Transverse colon (tissue), 4 donors: ENCODE results near the gene CCDC71. TPM values are rescaled to one million over a fixed set of nuclear protein-coding genes. Genes with fewer than 3 reads are reported as not detected.
A peak's percentile ranks its signal among the peaks of the same experiment; 100 is the strongest.

Experiments used
- DNase-seq: peaks from one replicate; pipeline ENCODE4 v3.0.0-alpha.2; 2019
- H3K27ac ChIP-seq, 4 donors: fragments of 200-600 bp; sonication (generic); 2 replicates each; pipeline ENCODE4 v1.5.1; 2016 to 2018; ENCODE audit warnings: inconsistent platforms in 4 of 4
- H3K27me3 ChIP-seq: fragments of 200-600 bp; sonication (generic); 2 replicates; pipeline ENCODE4 v1.5.1; 2017; ENCODE audit warnings: inconsistent platforms
- H3K36me3 ChIP-seq, 4 donors: fragments of 200-600 bp; sonication (generic); 2 replicates each; pipeline ENCODE4 v1.5.1; 2017 to 2019; ENCODE audit warnings: inconsistent platforms in 4 of 4
- H3K4me1 ChIP-seq, 4 donors: fragments of 200-600 bp; sonication (generic); 2 replicates each; pipeline ENCODE4 v1.5.1; 2017 to 2020; ENCODE audit warnings: inconsistent platforms in 4 of 4
- H3K4me3 ChIP-seq, 4 donors: fragments of 200-600 bp; sonication (generic); 1 replicate in 1 of 4; 2 replicates in 3 of 4; pipeline versions ENCODE4 v1.5.1 to v1.6.1; 2017 to 2019; ENCODE audit warnings: inconsistent platforms in 4 of 4
- H3K9me3 ChIP-seq, 2 donors: fragments of 200-600 bp; sonication (generic); 2 replicates each; pipeline ENCODE4 v1.5.1; 2017 to 2019; ENCODE audit warnings: inconsistent platforms in 2 of 2
- EP300 ChIP-seq: sonication (generic); formaldehyde crosslinking; IDR thresholded peaks from one replicate; pipeline ENCODE4 v1.6.1; 2017; ENCODE audit warnings: antibody characterized with exemption, low read depth
- POLR2A ChIP-seq: fragments of 450-650 bp; IDR thresholded peaks from one replicate; pipeline ENCODE4 v1.6.1; 2016; ENCODE audit warnings: antibody characterized with exemption, mild to moderate bottlenecking, moderate library complexity
- POLR2AphosphoS5 ChIP-seq, 3 donors: sonication (generic); formaldehyde crosslinking; IDR thresholded peaks; one replicate each; pipeline ENCODE4 v1.6.1; 2016; ENCODE audit warnings: antibody characterized with exemption in 3 of 3
- WGBS, 2 donors: methylation state at CpG; one replicate each; pipeline ENCODE4 v1.1.5; 2018; ENCODE audit warnings: low coverage in 1 of 2; 5-methylcytosine and 5-hydroxymethylcytosine counted together
- in situ Hi-C, 4 donors: fragments of 200-750 bp; cut with MboI; loops; one replicate each; pipeline versions ENCODE4 v1.15.0 to v1.15.1; 2017; ENCODE audit warnings: low sequenced_read_pairs in 3 of 4, low pct_ligation_motif_present in 1 of 4, low pct_unique_long_range_greater_than_20kb in 1 of 4
- intact Hi-C: fragments of 100-400 bp; cut with DNase I; formaldehyde crosslinking; loops from one replicate; pipeline ENCODE4 v1.15.1; 2023; ENCODE audit warnings: low total_unique reads
- total RNA-seq, 4 donors: library from RNA; depleted of rRNA; stranded (reverse); fragments of >200 nt; gene quantifications; one replicate each; pipeline ENCODE4 v1.1.0, GENCODE V29; 2016
- TF ChIP-seq, protein P1 (sequence below), 5 experiments: fragments of 200-600 bp in 3 of 5; fragments of 450-650 bp in 2 of 5; sonication (generic) in 3 of 5; IDR thresholded peaks; 1 replicate in 2 of 5; 2 replicates in 3 of 5; pipeline ENCODE4 v1.5.1; 2016 to 2017; ENCODE audit warnings: antibody characterized with exemption in 5 of 5, inconsistent platforms in 3 of 5, mild to moderate bottlenecking in 2 of 5, moderate library complexity in 1 of 5

CCDC71 gene
- total RNA-seq, 4 donors from 2014 or later: 26.2 to 33.9 (median 31.3) TPM

DNA sequence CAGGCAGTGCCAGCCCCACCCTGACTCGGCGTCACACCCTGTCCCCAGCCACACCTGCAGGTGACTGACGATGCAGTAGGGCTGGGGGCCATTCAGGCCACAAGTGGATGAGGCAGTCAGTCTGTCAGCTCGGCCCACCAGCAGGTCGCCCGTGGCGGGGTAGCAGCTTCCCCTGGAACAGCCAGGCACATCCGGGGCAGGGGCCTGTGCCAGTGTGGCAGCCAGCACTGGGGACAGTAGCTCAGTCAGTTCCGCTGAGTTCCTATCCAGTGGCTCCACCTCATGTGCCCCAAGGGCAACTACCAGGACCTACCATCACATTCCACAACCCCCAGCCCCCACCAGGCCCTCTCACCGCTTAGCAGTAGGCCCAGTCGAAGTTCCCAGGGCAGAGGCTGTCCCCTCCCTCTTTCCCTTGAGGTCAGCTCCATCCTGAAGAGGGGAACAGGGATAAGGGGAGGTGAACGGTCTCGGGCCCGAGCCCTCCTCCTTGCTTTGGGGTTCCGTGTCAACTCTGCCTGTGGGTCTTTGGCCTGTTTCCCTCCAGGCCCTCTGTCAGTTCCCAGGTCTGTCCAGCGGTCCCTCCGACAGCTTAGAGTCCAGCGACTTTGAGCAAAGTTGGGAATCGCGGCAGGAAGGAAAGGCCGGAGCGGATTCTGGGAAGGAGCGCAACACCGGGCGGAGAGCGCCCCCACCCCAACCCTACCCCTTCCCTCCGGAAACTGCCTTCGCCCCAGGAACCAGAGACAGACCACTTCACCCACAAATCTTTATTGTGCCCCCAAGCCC is 33.5 kb downstream of the CCDC71 start, which contains the start of gene LAMB2:
Gene LAMB2 (minus strand): TSS at position 614 of the 789 bp plus-strand sequence. CDS start 183 bp downstream, at position 431.
- Histone ChIP-seq H3K27ac (peak within 1 kb of the TSS; percentile 84 to 93 (median 88)), H3K27me3 (no peaks in the 10 kb centered on the region), H3K4me3 (peak within 1 kb of the TSS; percentile 51 to 61 (median 52)), H3K36me3 (no peaks in the 10 kb centered on the region), H3K9me3 (no peaks in the 10 kb centered on the region), H3K4me1 (peaks cover 9 to 38% (median 21%) of the 10 kb centered on the region in 4 donors)
- in situ Hi-C loops: no loop called here
- TF ChIP-seq EP300 (no peak), POLR2A (peak; percentile 46), POLR2AphosphoS5 (IDR thresholded peaks at IDR 0.05) (peak; percentile 41 to 81 (median 46))
- WGBS, 2 donors: 19% methylated on average over 22 of the region's 28 CpGs; no CpG with 5 or more reads in 1 of the 2 donors
- DNase-seq: peak; percentile 79
- intact Hi-C loops: loop anchor here (5.0 kb wide), 1 partner anchor 40 kb away; the partner anchor contains the start of gene QRICH1

DNA sequence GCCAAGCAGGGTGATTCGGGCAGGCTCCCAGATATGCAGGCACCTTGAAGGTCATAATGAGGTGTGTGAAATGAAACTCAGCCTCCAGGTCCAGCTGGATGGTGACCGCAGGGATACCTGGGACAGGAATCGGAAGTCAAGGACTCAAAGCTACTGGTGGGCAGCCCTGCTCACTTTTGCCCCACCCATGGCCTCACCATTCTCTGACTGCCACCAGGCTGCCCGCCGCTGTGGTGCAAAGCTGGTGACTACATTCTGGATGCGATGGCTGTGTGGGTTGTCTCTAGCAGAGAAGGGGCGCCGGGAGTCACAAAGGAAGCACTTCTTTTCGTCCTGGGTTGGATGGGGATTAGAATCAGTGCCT is 34.1 kb downstream of the CCDC71 start:
- intact Hi-C loops (loop anchor here (5.0 kb wide), 1 partner anchor 40 kb away; the partner anchor contains the start of gene QRICH1), in situ Hi-C loops (no loop called here)
- peaks cover 9 to 38% (median 21%) of the 10 kb centered on the region in 4 donors for H3K4me1 ChIP-seq
- H3K9me3 ChIP-seq: no peaks in the 10 kb centered on the region
- WGBS, 2 donors: 43% methylated on average over 9 of the region's 9 CpGs; no CpG with 5 or more reads in 1 of the 2 donors
- DNase-seq: no peak
- peak overlapping the region; percentile 51 to 61 (median 52) for H3K4me3 ChIP-seq
- peak overlapping the region; percentile 84 to 93 (median 88) for H3K27ac ChIP-seq
- TF ChIP-seq POLR2AphosphoS5 (IDR thresholded peaks at IDR 0.05): no peak
- no peak for TF ChIP-seq POLR2A
- no peak for TF ChIP-seq EP300
- TF ChIP-seq, protein P1, sequence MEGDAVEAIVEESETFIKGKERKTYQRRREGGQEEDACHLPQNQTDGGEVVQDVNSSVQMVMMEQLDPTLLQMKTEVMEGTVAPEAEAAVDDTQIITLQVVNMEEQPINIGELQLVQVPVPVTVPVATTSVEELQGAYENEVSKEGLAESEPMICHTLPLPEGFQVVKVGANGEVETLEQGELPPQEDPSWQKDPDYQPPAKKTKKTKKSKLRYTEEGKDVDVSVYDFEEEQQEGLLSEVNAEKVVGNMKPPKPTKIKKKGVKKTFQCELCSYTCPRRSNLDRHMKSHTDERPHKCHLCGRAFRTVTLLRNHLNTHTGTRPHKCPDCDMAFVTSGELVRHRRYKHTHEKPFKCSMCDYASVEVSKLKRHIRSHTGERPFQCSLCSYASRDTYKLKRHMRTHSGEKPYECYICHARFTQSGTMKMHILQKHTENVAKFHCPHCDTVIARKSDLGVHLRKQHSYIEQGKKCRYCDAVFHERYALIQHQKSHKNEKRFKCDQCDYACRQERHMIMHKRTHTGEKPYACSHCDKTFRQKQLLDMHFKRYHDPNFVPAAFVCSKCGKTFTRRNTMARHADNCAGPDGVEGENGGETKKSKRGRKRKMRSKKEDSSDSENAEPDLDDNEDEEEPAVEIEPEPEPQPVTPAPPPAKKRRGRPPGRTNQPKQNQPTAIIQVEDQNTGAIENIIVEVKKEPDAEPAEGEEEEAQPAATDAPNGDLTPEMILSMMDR (IDR thresholded peaks at IDR 0.05): no peak
- no peaks in the 10 kb centered on the region for H3K27me3 ChIP-seq
- no peaks in the 10 kb centered on the region for H3K36me3 ChIP-seq

DNA sequence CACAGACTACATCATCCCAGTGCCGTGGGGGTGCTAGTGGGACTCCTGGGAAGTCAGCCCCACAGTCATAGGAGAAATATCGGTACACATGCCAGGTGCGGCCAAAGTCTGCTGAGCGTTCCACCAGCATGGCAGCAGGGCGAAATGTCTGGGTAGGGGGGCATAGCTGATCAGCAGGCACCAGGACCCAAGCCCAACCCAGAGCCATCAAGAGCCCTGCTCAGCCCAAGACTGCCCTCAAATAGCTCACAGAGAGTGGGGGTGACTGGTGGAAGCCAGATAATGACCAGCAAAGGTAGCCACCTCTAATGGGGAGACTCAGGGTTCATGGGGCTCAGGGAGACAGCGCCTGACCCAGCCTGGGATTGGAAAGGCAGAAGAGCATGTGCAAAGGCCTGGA is 34.6 kb downstream of the CCDC71 start:
- intact Hi-C loops: loop anchor here (5.0 kb wide), 1 partner anchor 39 kb away; the partner anchor contains the start of gene QRICH1
- WGBS, 2 donors: 92% methylated on average over 6 of the region's 6 CpGs; no CpG with 5 or more reads in 1 of the 2 donors
- H3K4me1 ChIP-seq: peaks cover 9 to 38% (median 21%) of the 10 kb centered on the region in 4 donors
- H3K36me3 ChIP-seq: no peaks in the 10 kb centered on the region
- H3K27ac ChIP-seq: peak overlapping the region; percentile 84 to 93 (median 88)
- H3K9me3 ChIP-seq: no peaks in the 10 kb centered on the region
- peak overlapping the region in 1 of 4 donors; percentile 61 for H3K4me3 ChIP-seq
- in situ Hi-C loops: no loop called here
- TF ChIP-seq POLR2A: no peak
- TF ChIP-seq POLR2AphosphoS5 (IDR thresholded peaks at IDR 0.05): no peak
- TF ChIP-seq EP300: no peak
- TF ChIP-seq, protein P1 (IDR thresholded peaks at IDR 0.05): no peak
- H3K27me3 ChIP-seq: no peaks in the 10 kb centered on the region
- no peak for DNase-seq

DNA sequence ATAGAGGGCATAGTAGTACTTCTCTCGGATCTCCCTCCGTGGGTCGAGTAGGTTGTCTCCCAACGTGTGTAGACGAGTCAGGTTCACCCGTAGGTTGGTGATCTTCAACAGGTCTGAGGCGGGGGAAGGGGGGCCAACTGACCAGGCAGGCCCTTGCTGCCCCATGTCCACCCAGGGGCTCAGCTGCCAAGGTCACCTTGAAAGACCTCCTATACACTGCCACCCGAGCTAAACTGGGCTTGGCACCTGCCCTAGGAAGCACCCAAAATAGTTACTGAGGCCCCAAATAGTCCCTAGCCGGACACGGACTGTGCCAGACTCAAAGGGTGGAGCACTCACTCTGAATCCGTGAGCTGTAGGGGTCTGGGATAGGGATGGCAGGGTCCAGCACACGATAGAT is 35.1 kb downstream of the CCDC71 start:
- intact Hi-C loops: loop anchor here (5.0 kb wide), 1 partner anchor 39 kb away; the partner anchor contains the start of gene QRICH1
- Histone ChIP-seq H3K9me3 (no peaks in the 10 kb centered on the region), H3K36me3 (no peaks in the 10 kb centered on the region), H3K4me3 (no peak overlapping the region), H3K27me3 (no peaks in the 10 kb centered on the region), H3K27ac (no peak overlapping the region), H3K4me1 (peaks cover 9 to 38% (median 21%) of the 10 kb centered on the region in 4 donors)
- 83 to 89% methylated on average over 5 to 9 of the region's 12 CpGs for WGBS, 2 donors
- TF ChIP-seq POLR2AphosphoS5 (IDR thresholded peaks at IDR 0.05) (no peak), POLR2A (no peak)
- TF ChIP-seq, protein P1 (IDR thresholded peaks at IDR 0.05): no peak
- no peak for DNase-seq
- in situ Hi-C loops: no loop called here
